Measurements from ENCODE around the gene CAMK2A.
"Not testable (repeated sequence)": the region's sequence is repeated elsewhere in the genome, so short reads cannot be mapped to it uniquely, and the experiment has no call there.

The CAMK2A gene

GRCh38 chr5:150234576-150235499 lies 54.7 kb downstream of the CAMK2A start:
- H3K27me3 Mint-ChIP-seq = no peaks in the 10 kb centered on the region
- H3K4me1 Mint-ChIP-seq = no peaks in the 10 kb centered on the region
- no peaks in the 10 kb centered on the region for H3K9me3 Mint-ChIP-seq
- H3K4me3 Mint-ChIP-seq = no peak overlapping the region
- ATAC-seq (no peak), DNase-seq (no peak)
- H3K27ac Mint-ChIP-seq = peak overlapping the region in 1 of 2 donors; percentile 88

GRCh38 chr5:150233706-150234105 lies 55.9 kb downstream of the CAMK2A start:
- not testable (repeated sequence) for H3K27me3 Mint-ChIP-seq, ATAC-seq, H3K27ac Mint-ChIP-seq, H3K4me3 Mint-ChIP-seq, H3K9me3 Mint-ChIP-seq, DNase-seq, H3K4me1 Mint-ChIP-seq

- ATAC-seq = no peak
- DNase-seq = no peak
- Mint-ChIP-seq H3K9me3 (no peaks in the 10 kb centered on the region), H3K27me3 (no peaks in the 10 kb centered on the region), H3K4me1 (no peaks in the 10 kb centered on the region), H3K27ac (no peak overlapping the region), H3K4me3 (no peak overlapping the region)
These were observed 58.7 kb downstream of the CAMK2A start for GRCh38 chr5:150230842-150231241.

GRCh38 chr5:150229571-150229970 lies 60.0 kb downstream of the CAMK2A start:
- H3K4me3 Mint-ChIP-seq = no peak overlapping the region
- no peaks in the 10 kb centered on the region for H3K9me3 Mint-ChIP-seq
- DNase-seq = no peak
- no peaks in the 10 kb centered on the region for H3K4me1 Mint-ChIP-seq
- H3K27ac Mint-ChIP-seq = no peak overlapping the region
- H3K27me3 Mint-ChIP-seq = no peaks in the 10 kb centered on the region
- no peak for ATAC-seq

- H3K9me3 Mint-ChIP-seq = no peaks in the 10 kb centered on the region
- H3K4me1 Mint-ChIP-seq = no peaks in the 10 kb centered on the region
- H3K27ac Mint-ChIP-seq = peak overlapping the region in 1 of 2 donors; percentile 59
- DNase-seq = no peak
- H3K4me3 Mint-ChIP-seq = no peak overlapping the region
- no peaks in the 10 kb centered on the region for H3K27me3 Mint-ChIP-seq
- ATAC-seq = no peak
These were observed 61.8 kb downstream of the CAMK2A start for GRCh38 chr5:150227606-150228273.

- DNase-seq (no peak), ATAC-seq (no peak)
- H3K27ac Mint-ChIP-seq = no peak overlapping the region
- H3K4me3 Mint-ChIP-seq = no peak overlapping the region
- H3K4me1 Mint-ChIP-seq = no peaks in the 10 kb centered on the region
- H3K27me3 Mint-ChIP-seq = no peaks in the 10 kb centered on the region
- H3K9me3 Mint-ChIP-seq = no peaks in the 10 kb centered on the region
These were observed 62.5 kb downstream of the CAMK2A start for GRCh38 chr5:150227036-150227435.

GRCh38 chr5:150224483-150225027 lies 65.0 kb downstream of the CAMK2A start:
- H3K27ac Mint-ChIP-seq = no peak overlapping the region
- H3K4me1 Mint-ChIP-seq = no peaks in the 10 kb centered on the region
- no peak overlapping the region for H3K4me3 Mint-ChIP-seq
- DNase-seq (no peak), ATAC-seq (no peak)
- no peaks in the 10 kb centered on the region for H3K9me3 Mint-ChIP-seq
- no peaks in the 10 kb centered on the region for H3K27me3 Mint-ChIP-seq

- Mint-ChIP-seq H3K9me3 (no peaks in the 10 kb centered on the region), H3K27ac (no peak overlapping the region), H3K4me1 (no peaks in the 10 kb centered on the region), H3K27me3 (no peaks in the 10 kb centered on the region), H3K4me3 (no peak overlapping the region)
- DNase-seq (no peak), ATAC-seq (no peak)
These were observed 66.1 kb downstream of the CAMK2A start for GRCh38 chr5:150223474-150223873.

- Mint-ChIP-seq H3K4me1 (peaks cover 3% of the 10 kb centered on the region), H3K4me3 (no peak overlapping the region), H3K27ac (no peak overlapping the region), H3K27me3 (peaks cover 2% of the 10 kb centered on the region), H3K9me3 (no peaks in the 10 kb centered on the region)
- DNase-seq (no peak), ATAC-seq (no peak)
These were observed 66.7 kb downstream of the CAMK2A start for GRCh38 chr5:150222906-150223305.

GRCh38 chr5:150221471-150221870 lies 68.1 kb downstream of the CAMK2A start:
- H3K27ac Mint-ChIP-seq = no peak overlapping the region
- peaks cover 17% of the 10 kb centered on the region for H3K27me3 Mint-ChIP-seq
- peaks cover 6% of the 10 kb centered on the region for H3K4me1 Mint-ChIP-seq
- H3K9me3 Mint-ChIP-seq = no peaks in the 10 kb centered on the region
- no peak overlapping the region for H3K4me3 Mint-ChIP-seq
- no peak for DNase-seq
- no peak for ATAC-seq

- Mint-ChIP-seq H3K27ac (no peak overlapping the region), H3K4me1 (peaks cover 6% of the 10 kb centered on the region), H3K27me3 (peaks cover 27% of the 10 kb centered on the region), H3K4me3 (no peak overlapping the region), H3K9me3 (no peaks in the 10 kb centered on the region)
- no peak for ATAC-seq
- DNase-seq = no peak
These were observed 69.7 kb downstream of the CAMK2A start for GRCh38 chr5:150219861-150220260.

- ATAC-seq (no peak), DNase-seq (no peak)
- no peak overlapping the region for H3K4me3 Mint-ChIP-seq
- H3K4me1 Mint-ChIP-seq = peaks cover 6% of the 10 kb centered on the region
- H3K9me3 Mint-ChIP-seq = no peaks in the 10 kb centered on the region
- peaks cover 27% of the 10 kb centered on the region for H3K27me3 Mint-ChIP-seq
- H3K27ac Mint-ChIP-seq = no peak overlapping the region
These were observed 70.4 kb downstream of the CAMK2A start for GRCh38 chr5:150219142-150219541.

- Mint-ChIP-seq H3K27ac (no peak overlapping the region), H3K27me3 (peaks cover 27% of the 10 kb centered on the region), H3K9me3 (no peaks in the 10 kb centered on the region), H3K4me3 (no peak overlapping the region), H3K4me1 (peaks cover 6% of the 10 kb centered on the region)
- DNase-seq (no peak), ATAC-seq (no peak)
These were observed 70.9 kb downstream of the CAMK2A start for GRCh38 chr5:150218693-150219035.

GRCh38 chr5:150217873-150218692 lies 71.5 kb downstream of the CAMK2A start:
- peaks cover 27% of the 10 kb centered on the region for H3K27me3 Mint-ChIP-seq
- H3K27ac Mint-ChIP-seq = peak overlapping the region in 1 of 2 donors; percentile 14
- peak; percentile 86 for ATAC-seq
- H3K4me1 Mint-ChIP-seq = peaks cover 6% of the 10 kb centered on the region
- no peak overlapping the region for H3K4me3 Mint-ChIP-seq
- DNase-seq = peak; percentile 79 to 80
- no peaks in the 10 kb centered on the region for H3K9me3 Mint-ChIP-seq

GRCh38 chr5:150217038-150217437 lies 72.5 kb downstream of the CAMK2A start:
- Mint-ChIP-seq H3K4me1 (peaks cover 6% of the 10 kb centered on the region), H3K9me3 (no peaks in the 10 kb centered on the region), H3K27me3 (peaks cover 27% of the 10 kb centered on the region), H3K4me3 (no peak overlapping the region), H3K27ac (no peak overlapping the region)
- ATAC-seq (no peak), DNase-seq (no peak)
